GM12878 (cell line): ENCODE measurements around the gene NNMT. TPM values are rescaled to one million over a fixed set of nuclear protein-coding genes. Genes with fewer than 3 reads are reported as not detected.

ENCODE experiments used
- ATAC-seq: fragments of 200-7000 bp; cut with Tn5 transposase; 3 replicates; pipeline ENCODE4 v1.9.1; 2020; ENCODE audit warnings: mild to moderate bottlenecking, moderate library complexity
- BruUV-seq: library from RNA; stranded (reverse); fragments of 400-500 nt; replicated peaks from 2 replicates; lab custom pipeline; 2021; lab: Mats Ljungman, UMichigan
- CTCF ChIA-PET: fragments of 300-600 bp; sonication (Branson Sonifier 250); formaldehyde crosslinking; extraction: SDS; loops from one replicate; lab custom pipeline; 2021; ENCODE audit warnings: inconsistent platforms; lab: Yijun Ruan, JAX
- POLR2A ChIA-PET: fragments of 350-600 bp; formaldehyde crosslinking; extraction: SDS; loops from one replicate; lab custom pipeline; 2021; ENCODE audit warnings: inconsistent platforms; lab: Charles Lee
- RAD21 ChIA-PET: fragments of 300-600 bp; sonication (Branson Sonifier 250); formaldehyde crosslinking; loops from one replicate; lab custom pipeline; 2023; ENCODE audit warnings: antibody characterized with exemption; ENCODE audit not compliant: unreplicated experiment; lab: Charles Lee
- SMC1A ChIA-PET: fragments of 300-600 bp; sonication (Branson Sonifier 250); formaldehyde crosslinking; loops from one replicate; lab custom pipeline; 2023; ENCODE audit not compliant: unreplicated experiment, uncharacterized antibody; lab: Charles Lee
- DNase-seq: peaks from one replicate; pipeline ENCODE4 v3.0.0-alpha.2; 2011; ENCODE audit warnings: low read depth, low spot score
- FAIRE-seq: peaks from 3 replicates; lab custom pipeline; 2011; peaks lifted over from hg19 to GRCh38; lab: Jason Lieb, UNC
- H2AFZ ChIP-seq: 2 replicates; pipeline ENCODE4 v1.6.0; 2011; ENCODE audit warnings: low read depth, low read length, control low read depth; ENCODE audit not compliant: control insufficient read depth
- H3K27ac ChIP-seq: 2 replicates; pipeline ENCODE4 v1.5.1; 2011; ENCODE audit warnings: control low read depth; ENCODE audit not compliant: control insufficient read depth, insufficient read depth
- H3K27me3 ChIP-seq, 2 experiments: replicated peaks in 1 of 2; 2 replicates each; pipeline versions ENCODE4 v1.6.0 to v1.6.1; 2011; ENCODE audit warnings: low read length in 1 of 2; ENCODE audit not compliant: control insufficient read depth in 2 of 2, insufficient read depth in 2 of 2
- H3K36me3 ChIP-seq, 2 experiments: 2 replicates each; pipeline ENCODE4 v1.5.1; 2011; ENCODE audit warnings: low read length in 1 of 2; ENCODE audit not compliant: control insufficient read depth in 2 of 2, insufficient read depth in 2 of 2
- H3K4me1 ChIP-seq: 2 replicates; pipeline ENCODE4 v1.6.1; 2011; ENCODE audit warnings: mild to moderate bottlenecking, low read length, moderate library complexity, mixed read lengths; ENCODE audit not compliant: control insufficient read depth, insufficient read depth
- H3K4me2 ChIP-seq: 2 replicates; pipeline ENCODE4 v1.6.0; 2011; ENCODE audit warnings: control low read depth; ENCODE audit not compliant: control insufficient read depth, insufficient read depth
- H3K4me3 ChIP-seq: fragments of 200-600 bp; sonication (generic); 2 replicates; pipeline ENCODE4 v1.5.1; 2016
- H3K79me2 ChIP-seq: 2 replicates; pipeline ENCODE4 v1.6.0; 2011; ENCODE audit warnings: low read length; ENCODE audit not compliant: control insufficient read depth, insufficient read depth
- H3K9ac ChIP-seq: 2 replicates; pipeline ENCODE4 v1.8.0; 2011; ENCODE audit warnings: low read length, control low read depth, mixed read lengths; ENCODE audit not compliant: control insufficient read depth, insufficient read depth
- H3K9me3 ChIP-seq: replicated peaks from 3 replicates; pipeline ENCODE4 v1.5.1; 2011; ENCODE audit warnings: mild to moderate bottlenecking, low read length; ENCODE audit not compliant: control insufficient read depth, insufficient read depth
- H4K20me1 ChIP-seq: 2 replicates; pipeline ENCODE4 v1.6.0; 2011; ENCODE audit not compliant: control insufficient read depth, insufficient read depth
- ASH2L ChIP-seq: fragments of 300-600, 200-600 bp; sonication (generic); IDR thresholded peaks from 2 replicates; pipeline ENCODE4 v1.6.1; 2017; ENCODE audit warnings: low read depth, mild to moderate bottlenecking, borderline replicate concordance
- ATF2 ChIP-seq: IDR thresholded peaks from 2 replicates; pipeline ENCODE4 v1.6.1; 2012; ENCODE audit warnings: low read length, inconsistent platforms
- ATF7 ChIP-seq: fragments of 450-650 bp; IDR thresholded peaks from 2 replicates; pipeline ENCODE4 v1.6.1; 2016; ENCODE audit warnings: low read depth, mild to moderate bottlenecking
- CEBPB ChIP-seq, 2 experiments: fragments of 150-350 bp in 1 of 2; IDR thresholded peaks; 2 replicates each; pipeline ENCODE4 v1.6.1; 2012 to 2014; ENCODE audit warnings: low read depth in 2 of 2, low read length in 2 of 2, borderline replicate concordance in 1 of 2, inconsistent platforms in 1 of 2
- CREM ChIP-seq: IDR thresholded peaks from 2 replicates; pipeline ENCODE4 v1.6.1; 2014; ENCODE audit warnings: antibody characterized with exemption, low read depth
- HDGF ChIP-seq: fragments of 450-650 bp; IDR thresholded peaks from 2 replicates; pipeline ENCODE4 v1.6.1; 2016; ENCODE audit warnings: antibody characterized with exemption
- JUNB ChIP-seq: IDR thresholded peaks from 2 replicates; pipeline ENCODE4 v1.6.1; 2016; ENCODE audit warnings: antibody characterized with exemption, mild to moderate bottlenecking
- KAT2A ChIP-seq: conservative IDR thresholded peaks from 2 replicates; pipeline ENCODE4 v1.6.1; 2011; ENCODE audit warnings: low read depth, low read length; ENCODE audit not compliant: control insufficient read depth
- KDM1A ChIP-seq: fragments of 200-600 bp; sonication (generic); IDR thresholded peaks from 2 replicates; pipeline ENCODE4 v1.6.1; 2016; ENCODE audit warnings: borderline replicate concordance
- MYC ChIP-seq: IDR thresholded peaks from 2 replicates; pipeline ENCODE4 v1.6.1; 2011; ENCODE audit warnings: mild to moderate bottlenecking, low read length, moderate library complexity, inconsistent platforms; ENCODE audit not compliant: insufficient read depth, insufficient replicate concordance, insufficient read length, severe bottlenecking
- NKRF ChIP-seq: fragments of 450-650 bp; conservative IDR thresholded peaks from 2 replicates; pipeline ENCODE4 v1.6.1; 2017; ENCODE audit warnings: mild to moderate bottlenecking, moderate library complexity
- PML ChIP-seq: IDR thresholded peaks from 2 replicates; pipeline ENCODE4 v1.6.1; 2012; ENCODE audit warnings: low read length, inconsistent platforms
- SPI1 ChIP-seq: IDR thresholded peaks from 2 replicates; pipeline ENCODE4 v1.6.1; 2011; ENCODE audit warnings: low read depth, mild to moderate bottlenecking, low read length, moderate library complexity, borderline replicate concordance; ENCODE audit not compliant: insufficient read depth
- TCF3 ChIP-seq: IDR thresholded peaks from 2 replicates; pipeline ENCODE4 v1.6.1; 2012; ENCODE audit warnings: low read depth, mild to moderate bottlenecking, low read length, borderline replicate concordance; ENCODE audit not compliant: insufficient read depth
- WRNIP1 ChIP-seq: IDR thresholded peaks from 2 replicates; pipeline ENCODE4 v1.6.1; 2011; ENCODE audit warnings: low read depth, low read length, improper control_type of control experiment, borderline replicate concordance
- ZNF207 ChIP-seq: fragments of 450-650 bp; IDR thresholded peaks from 2 replicates; pipeline ENCODE4 v1.6.1; 2014; ENCODE audit warnings: antibody characterized with exemption, mild to moderate bottlenecking, borderline replicate concordance
- ZNF274 ChIP-seq: IDR thresholded peaks from one replicate; pipeline ENCODE4 v1.8.0; 2011; ENCODE audit not compliant: insufficient read length, insufficient read depth
- ZNF622 ChIP-seq: fragments of 450-650 bp; IDR thresholded peaks from 2 replicates; pipeline ENCODE4 v1.6.1; 2017; ENCODE audit warnings: mild to moderate bottlenecking, inconsistent platforms
- WGBS: methylation state at CpG from one replicate; pipeline ENCODE4 v1.1.6; 2016; ENCODE audit warnings: low lambda C conversion rate; ENCODE audit not compliant: insufficient replicate concordance, insufficient coverage; ENCODE audit errors: missing lambda C conversion rate; 5-methylcytosine and 5-hydroxymethylcytosine counted together
- in situ Hi-C: fragments of 300-500 bp; cut with MboI; formaldehyde crosslinking; loops from 9 replicates; pipeline ENCODE4 v1.14.3; 2018; ENCODE audit warnings: mixed read lengths
- intact Hi-C: fragments of 100-400 bp; cut with micrococcal nuclease; formaldehyde crosslinking; loops from one replicate; pipeline ENCODE4 v1.14.2; 2022; ENCODE audit not compliant: unreplicated experiment
- polyA plus RNA-seq, 11 experiments: library from polyadenylated mRNA; depleted of rRNA in 4 of 11; unstranded in 6 of 11; stranded (reverse) in 5 of 11; fragments of >200 nt; fragmentation: Nextera tagmentation in 4 of 11; fragmentation: Illumina TruSeq in 1 of 11; extraction: Ambion mirVana in 4 of 11; extraction: Trizol in 1 of 11; gene quantifications; 1 replicate in 1 of 11; 2 replicates in 10 of 11; pipeline versions ENCODE4 v1.2.1 to v1.2.3, GENCODE V29; 2011 to 2016; ENCODE audit warnings: inconsistent platforms in 2 of 11, missing spikeins in 2 of 11, low read depth in 1 of 11
- total RNA-seq, 4 experiments: library from RNA; depleted of rRNA in 3 of 4; stranded (reverse); fragments of >200 nt in 3 of 4; fragmentation: Illumina TruSeq in 1 of 4; extraction: Trizol in 1 of 4; gene quantifications; 2 replicates each; pipeline versions ENCODE4 v1.2.1 to v1.2.3, GENCODE V29; 2013 to 2021

Gene NNMT
- total and polyA plus RNA-seq, 10 of the 15 experiments (the other 5 are each of a cell fraction or from before 2014, with no cell fraction given), result 0.46 TPM; not detected in 9

DNA sequence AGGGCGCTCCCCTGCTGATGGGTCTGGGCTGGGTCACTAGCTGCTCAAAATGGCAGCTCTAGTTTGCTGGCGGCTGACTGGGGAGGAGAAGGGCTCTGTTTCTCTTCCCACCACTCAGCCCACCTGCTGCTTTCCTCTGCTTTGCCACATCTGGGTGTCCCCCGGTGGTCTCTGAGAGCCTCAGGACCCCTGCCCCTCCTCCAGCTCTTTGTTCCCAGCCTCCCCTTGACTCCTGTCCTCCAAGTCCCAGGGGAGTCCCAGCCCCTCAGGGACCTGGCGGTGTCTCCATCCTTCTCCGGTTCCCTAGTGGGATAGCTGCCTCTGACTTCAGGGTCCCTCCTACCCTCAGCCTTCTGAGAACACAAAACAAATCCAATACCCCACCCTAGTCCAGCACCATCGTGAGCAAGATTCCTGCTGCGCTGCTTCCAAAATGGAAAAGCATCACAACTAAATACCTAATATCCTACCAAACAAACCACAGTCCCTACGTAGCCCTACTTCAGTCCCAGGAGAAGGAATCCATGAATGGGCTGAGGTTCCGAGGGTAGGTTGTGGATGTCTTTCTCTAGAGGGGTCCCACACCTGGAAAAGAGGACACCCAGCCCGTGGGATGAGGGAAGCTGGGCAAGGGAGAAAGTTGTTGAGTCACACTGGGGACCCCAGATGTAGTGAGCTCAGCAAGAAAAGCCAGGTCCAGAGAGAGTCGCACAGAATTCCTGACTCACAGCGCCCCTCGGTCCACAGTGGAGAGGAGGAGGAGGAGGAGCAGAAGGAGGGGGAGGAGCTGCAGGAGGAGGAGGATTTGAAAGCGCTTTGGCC, 45.0 kb upstream of the NNMT start:
- CTCF ChIA-PET, result interaction anchor here (0.6 to 2.4 kb wide), 4 partner anchors 9 to 1779 kb away, joined by 3 to 10 read pairs (median 3); no protein-coding TSS in a partner anchor
- Histone ChIP-seq H3K79me2 (no peaks in the 10 kb centered on the region), H3K27ac (no peak overlapping the region), H3K4me1 (no peaks in the 10 kb centered on the region), H4K20me1 (no peaks in the 10 kb centered on the region), H3K27me3 (no peaks in the 10 kb centered on the region; a peak in 1 of 4 replicates), H3K4me2 (no peak overlapping the region), H2AFZ (no peak overlapping the region), H3K36me3 (no peaks in the 10 kb centered on the region), H3K9me3 (no peaks in the 10 kb centered on the region), H3K9ac (no peak overlapping the region), H3K4me3 (no peak overlapping the region)
- TF ChIP-seq NKRF (no peak), WRNIP1 (no peak), CREM (no peak), JUNB (no peak), HDGF (no peak), TCF3 (no peak), ATF2 (no peak), ZNF207 (no peak), ASH2L (no peak), KDM1A (no peak), MYC (no peak), CEBPB (IDR thresholded peaks at IDR 0.05; ENCODE audit: borderline replicate concordance in 1 of 2, low read depth in 2 of 2, low read length in 2 of 2) (no peak), ZNF622 (no peak), PML (no peak), SPI1 (no peak), KAT2A (no peak), ATF7 (no peak), ZNF274 (no peak)
- no peak for FAIRE-seq
- intact Hi-C loops, result no loop called here
- POLR2A ChIA-PET, result no interaction called here
- 45% methylated on average over 13 of the region's 14 CpGs for WGBS
- ATAC-seq, result no peak
- SMC1A ChIA-PET, result no interaction called here
- RAD21 ChIA-PET, result no interaction called here
- in situ Hi-C loops, result no loop called here
- no TSS peak for BruUV-seq
- DNase-seq, result no peak
